ENCODE results near the gene SLC25A4.

- TF ChIP-seq EZH2phosphoT487 (IDR thresholded peaks at IDR 0.05; ENCODE audit: low read depth) (no peak), CTCF (IDR thresholded peaks at IDR 0.05; ENCODE audit: low read depth, low read length) (no peak)
Measured at GRCh38 chr4:185189606-185190305, 46.7 kb downstream of the SLC25A4 start.
